Stomach (tissue), 9 donors: ENCODE results near the gene SLC6A18. TPM values are rescaled to one million over a fixed set of nuclear protein-coding genes. Genes with fewer than 3 reads are reported as not detected.

Experiments used
- DNase-seq, 2 donors: peaks; one replicate each; pipeline versions ENCODE4 v3.0.0 to v3.0.0-alpha.2; 2013 to 2019
- H3K27ac ChIP-seq, 5 donors: fragments of 200-600 bp in 4 of 5; sonication (generic) in 4 of 5; one replicate each; pipeline ENCODE4 v1.5.1; 2013 to 2019; ENCODE audit warnings: mild to moderate bottlenecking in 1 of 5, moderate library complexity in 1 of 5
- H3K27me3 ChIP-seq, 3 donors: fragments of 200-600 bp; sonication (generic); one replicate each; pipeline ENCODE4 v1.5.1; 2017 to 2019; ENCODE audit warnings: mixed run types in 1 of 3
- H3K36me3 ChIP-seq, 4 donors: fragments of 200-600 bp; sonication (generic); 1 replicate in 3 of 4; 2 replicates in 1 of 4; pipeline ENCODE4 v1.5.1; 2016 to 2019
- H3K4me1 ChIP-seq, 4 donors: fragments of 200-600 bp; sonication (generic); one replicate each; pipeline ENCODE4 v1.5.1; 2016 to 2019
- H3K4me3 ChIP-seq, 4 donors: fragments of 200-600 bp; sonication (generic) in 3 of 4; one replicate each; pipeline ENCODE4 v1.5.1; 2016 to 2019; ENCODE audit warnings: mild to moderate bottlenecking in 1 of 4
- H3K9me3 ChIP-seq, 4 donors: fragments of 200-600 bp; sonication (generic); one replicate each; pipeline ENCODE4 v1.5.1; 2016 to 2019
- CTCF ChIP-seq, 7 experiments: fragments of 450-650 bp in 4 of 7; fragments of 200-600 bp in 3 of 7; sonication (generic) in 3 of 7; IDR thresholded peaks; one replicate each; pipeline ENCODE4 v1.5.1; 2016 to 2019; ENCODE audit warnings: antibody characterized with exemption in 7 of 7, control low read depth in 2 of 7, mild to moderate bottlenecking in 1 of 7
- EP300 ChIP-seq: sonication (generic); formaldehyde crosslinking; IDR thresholded peaks from one replicate; pipeline ENCODE4 v1.6.1; 2017; ENCODE audit warnings: antibody characterized with exemption
- POLR2A ChIP-seq, 4 donors: fragments of 450-650 bp; IDR thresholded peaks; one replicate each; pipeline ENCODE4 v1.6.1; 2016; ENCODE audit warnings: antibody characterized with exemption in 4 of 4, control low read depth in 2 of 4, mild to moderate bottlenecking in 1 of 4, moderate library complexity in 1 of 4
- POLR2AphosphoS5 ChIP-seq, 3 donors: sonication (generic); formaldehyde crosslinking; IDR thresholded peaks; one replicate each; pipeline ENCODE4 v1.6.1; 2016; ENCODE audit warnings: antibody characterized with exemption in 3 of 3
- WGBS, 5 donors: extraction: QIAGEN DNeasy Blood & Tissue Kit in 3 of 5; methylation state at CpG; one replicate each; pipeline versions ENCODE4 v1.1.5 to v1.1.7; 2013 to 2018; 5-methylcytosine and 5-hydroxymethylcytosine counted together
- intact Hi-C: fragments of 100-400 bp; cut with DNase I; formaldehyde crosslinking; loops from one replicate; pipeline ENCODE4 v1.15.1; 2023; ENCODE audit warnings: low total_unique reads
- polyA plus RNA-seq, 3 donors: library from polyadenylated mRNA; stranded (reverse); fragments of 200-250 nt; gene quantifications; one replicate each; pipeline ENCODE4 v1.2.3, GENCODE V29; 2013
- total RNA-seq, 5 donors: library from RNA; depleted of rRNA; stranded (reverse); fragments of >200 nt; gene quantifications; one replicate each; pipeline versions ENCODE4 v1.1.0 to v1.2.3, GENCODE V29; 2014 to 2016
- donor health status: healthy with polysubstance abuse.
- donor health status: Bipolar disorder and iron deficiency.
- donor health status: healthy.

Gene SLC6A18
- total and polyA plus RNA-seq, 8 donors = not detected

- WGBS, 5 donors = 89 to 95% (median 93%) methylated on average over 13 to 20 of the region's 20 CpGs
Measured at GRCh38 chr5:1212271-1212670, 12.9 kb upstream of the SLC6A18 start.

GRCh38 chr5:1212881-1213280 is 12.3 kb upstream of the SLC6A18 start:
- Histone ChIP-seq H3K36me3 (no peaks in the 10 kb centered on the region), H3K9me3 (peaks cover 0 to 6% (median 0%) of the 10 kb centered on the region in 4 donors), H3K27me3 (peaks cover 0 to 38% (median 0%) of the 10 kb centered on the region in 3 donors), H3K4me3 (no peak overlapping the region), H3K27ac (no peak overlapping the region), H3K4me1 (no peaks in the 10 kb centered on the region)
- TF ChIP-seq POLR2AphosphoS5 (IDR thresholded peaks at IDR 0.05) (no peak), CTCF (IDR thresholded peaks at IDR 0.05) (no peak), EP300 (no peak), POLR2A (IDR thresholded peaks at IDR 0.05) (no peak)
- no peak for DNase-seq
- intact Hi-C loops = no loop called here
- WGBS, 5 donors = 89 to 93% (median 90%) methylated on average over 8 to 18 of the region's 18 CpGs

More at GRCh38 chr5:1212271-1212670, 12.9 kb upstream of the SLC6A18 start:
- Histone ChIP-seq H3K27me3 (peaks cover 0 to 37% (median 0%) of the 10 kb centered on the region in 3 donors), H3K4me3 (no peak overlapping the region), H3K4me1 (no peaks in the 10 kb centered on the region), H3K27ac (no peak overlapping the region), H3K9me3 (peaks cover 0 to 6% (median 0%) of the 10 kb centered on the region in 4 donors), H3K36me3 (no peaks in the 10 kb centered on the region)
- TF ChIP-seq POLR2A (IDR thresholded peaks at IDR 0.05) (no peak), POLR2AphosphoS5 (IDR thresholded peaks at IDR 0.05) (no peak), EP300 (no peak), CTCF (IDR thresholded peaks at IDR 0.05) (no peak)
- intact Hi-C loops = no loop called here
- DNase-seq = no peak

- H3K4me1 ChIP-seq = no peaks in the 10 kb centered on the region
- intact Hi-C loops = no loop called here
- H3K4me3 ChIP-seq = no peak overlapping the region
- peaks cover 0 to 38% (median 0%) of the 10 kb centered on the region in 3 donors for H3K27me3 ChIP-seq
- TF ChIP-seq POLR2AphosphoS5 (IDR thresholded peaks at IDR 0.05) = no peak
- TF ChIP-seq POLR2A (IDR thresholded peaks at IDR 0.05) = no peak
- TF ChIP-seq CTCF (IDR thresholded peaks at IDR 0.05) = no peak
- no peak for TF ChIP-seq EP300
- H3K27ac ChIP-seq = no peak overlapping the region
- no peaks in the 10 kb centered on the region for H3K36me3 ChIP-seq
- peaks cover 0 to 6% (median 0%) of the 10 kb centered on the region in 4 donors for H3K9me3 ChIP-seq
- no peak for DNase-seq
- 91 to 93% (median 92%) methylated on average over 20 to 25 of the region's 25 CpGs for WGBS, 5 donors
Measured at GRCh38 chr5:1213508-1214162, 11.5 kb upstream of the SLC6A18 start.

GRCh38 chr5:1214163-1214935 is 10.8 kb upstream of the SLC6A18 start:
- no peak overlapping the region for H3K27ac ChIP-seq
- intact Hi-C loops = no loop called here
- H3K4me3 ChIP-seq = no peak overlapping the region
- no peak for DNase-seq
- H3K9me3 ChIP-seq = peaks cover 0 to 6% (median 0%) of the 10 kb centered on the region in 4 donors
- TF ChIP-seq EP300 (no peak), CTCF (IDR thresholded peaks at IDR 0.05) (no peak), POLR2A (IDR thresholded peaks at IDR 0.05) (no peak), POLR2AphosphoS5 (IDR thresholded peaks at IDR 0.05) (no peak)
- H3K36me3 ChIP-seq = no peaks in the 10 kb centered on the region
- no peaks in the 10 kb centered on the region for H3K4me1 ChIP-seq
- peaks cover 0 to 40% (median 0%) of the 10 kb centered on the region in 3 donors for H3K27me3 ChIP-seq
- WGBS, 5 donors = 70 to 79% (median 76%) methylated on average over 17 to 22 of the region's 22 CpGs
